HEK293 (cell line): Measurements from ENCODE around the gene CHN2.
A peak's percentile ranks its signal among the peaks of the same experiment; 100 is the strongest.

ENCODE experiments used
- CTCF ChIA-PET: fragments of 350-600 bp; formaldehyde crosslinking; extraction: SDS; loops from one replicate; lab custom pipeline; 2021; ENCODE audit warnings: antibody characterized with exemption; lab: Yijun Ruan, JAX
- POLR2A ChIA-PET: fragments of 300-600 bp; formaldehyde crosslinking; extraction: SDS; loops from one replicate; lab custom pipeline; 2020; ENCODE audit warnings: antibody characterized with exemption, inconsistent platforms; lab: Yijun Ruan, JAX
- H3K27ac ChIP-seq: fragments of 200-500 bp; sonication (Bioruptor generic); 2 replicates; pipeline ENCODE4 v1.5.1; 2014; ENCODE audit warnings: low read depth, low read length, control low read depth, inconsistent platforms; ENCODE audit errors: extremely low read depth
- H3K36me3 ChIP-seq, 2 experiments: fragments of 200-500 bp in 1 of 2; sonication (Bioruptor generic) in 1 of 2; 1 replicate in 1 of 2; 2 replicates in 1 of 2; pipeline ENCODE4 v1.5.1; 2014 to 2017; ENCODE audit warnings: inconsistent platforms in 2 of 2, low read length in 2 of 2; ENCODE audit not compliant: control insufficient read depth in 2 of 2, insufficient read depth in 1 of 2
- H3K4me1 ChIP-seq: fragments of 200-500 bp; sonication (Bioruptor generic); 2 replicates; pipeline ENCODE4 v1.5.1; 2014; ENCODE audit warnings: mild to moderate bottlenecking, low read length, inconsistent platforms; ENCODE audit not compliant: control insufficient read depth, insufficient read depth
- H3K4me3 ChIP-seq: 2 replicates; pipeline ENCODE4 v1.5.1; 2011; ENCODE audit warnings: low read depth, mild to moderate bottlenecking, control low read depth, low read length, moderate library complexity
- H3K9me3 ChIP-seq: fragments of 200-500 bp; sonication (Bioruptor generic); 2 replicates; pipeline ENCODE4 v1.5.1; 2014; ENCODE audit warnings: low read depth, low read length, inconsistent platforms; ENCODE audit not compliant: control insufficient read depth, insufficient read depth
- BCL6B ChIP-seq: fragments of 450-650 bp; formaldehyde crosslinking; IDR thresholded peaks from 2 replicates; pipeline ENCODE4 v1.5.1; 2017; ENCODE audit warnings: missing biosample characterization, missing genetic modification characterization
- CTCF ChIP-seq: fragments of 450-650 bp; formaldehyde crosslinking; IDR thresholded peaks from 2 replicates; pipeline ENCODE4 v1.5.1; 2016; ENCODE audit warnings: missing biosample characterization, missing genetic modification characterization
- KLF16 ChIP-seq: fragments of 450-650 bp; formaldehyde crosslinking; IDR thresholded peaks from 2 replicates; pipeline ENCODE4 v1.5.1; 2017; ENCODE audit warnings: missing biosample characterization, missing genetic modification characterization
- KLF7 ChIP-seq: fragments of 450-650 bp; formaldehyde crosslinking; IDR thresholded peaks from 2 replicates; pipeline ENCODE4 v1.5.1; 2016; ENCODE audit warnings: missing biosample characterization, missing genetic modification characterization, borderline replicate concordance
- PRDM1 ChIP-seq: fragments of 450-650 bp; formaldehyde crosslinking; IDR thresholded peaks from 2 replicates; pipeline ENCODE4; 2016; ENCODE audit warnings: missing biosample characterization, missing genetic modification characterization
- SCRT1 ChIP-seq: fragments of 450-650 bp; formaldehyde crosslinking; IDR thresholded peaks from 2 replicates; pipeline ENCODE4 v1.5.1; 2016; ENCODE audit warnings: missing biosample characterization, missing genetic modification characterization, borderline replicate concordance
- SP7 ChIP-seq: fragments of 450-650 bp; formaldehyde crosslinking; IDR thresholded peaks from 2 replicates; pipeline ENCODE4 v1.5.1; 2016; ENCODE audit warnings: missing biosample characterization, missing genetic modification characterization
- WT1 ChIP-seq: fragments of 450-650 bp; formaldehyde crosslinking; IDR thresholded peaks from 2 replicates; pipeline ENCODE4 v1.5.1; 2016; ENCODE audit warnings: missing biosample characterization, missing genetic modification characterization
- ZBTB17 ChIP-seq: fragments of 450-650 bp; formaldehyde crosslinking; IDR thresholded peaks from 2 replicates; pipeline ENCODE4 v1.5.1; 2016; ENCODE audit warnings: missing biosample characterization, missing genetic modification characterization
- ZBTB20 ChIP-seq: fragments of 450-650 bp; formaldehyde crosslinking; IDR thresholded peaks from 2 replicates; pipeline ENCODE4 v1.5.1; 2016; ENCODE audit warnings: missing biosample characterization, missing genetic modification characterization
- ZBTB44 ChIP-seq: fragments of 450-650 bp; IDR thresholded peaks from 2 replicates; pipeline ENCODE4 v1.5.1; 2018; ENCODE audit warnings: missing biosample characterization, mild to moderate bottlenecking, missing genetic modification characterization
- ZBTB6 ChIP-seq: fragments of 450-650 bp; formaldehyde crosslinking; IDR thresholded peaks from 2 replicates; pipeline ENCODE4 v1.5.1; 2017; ENCODE audit warnings: missing biosample characterization, missing genetic modification characterization
- ZNF16 ChIP-seq: fragments of 450-650 bp; formaldehyde crosslinking; IDR thresholded peaks from 2 replicates; pipeline ENCODE4 v1.5.1; 2016; ENCODE audit warnings: low read depth, missing biosample characterization, missing genetic modification characterization
- ZNF2 ChIP-seq: fragments of 450-650 bp; formaldehyde crosslinking; IDR thresholded peaks from 2 replicates; pipeline ENCODE4 v1.5.1; 2016; ENCODE audit warnings: missing biosample characterization, missing genetic modification characterization
- ZNF266 ChIP-seq: fragments of 450-650 bp; formaldehyde crosslinking; IDR thresholded peaks from 2 replicates; pipeline ENCODE4 v1.5.1; 2016; ENCODE audit warnings: missing biosample characterization, missing genetic modification characterization, low read depth
- ZNF335 ChIP-seq: fragments of 450-650 bp; formaldehyde crosslinking; conservative IDR thresholded peaks from 2 replicates; pipeline ENCODE4 v1.5.1; 2016; ENCODE audit warnings: missing biosample characterization, missing genetic modification characterization
- ZNF610 ChIP-seq: fragments of 450-650 bp; formaldehyde crosslinking; IDR thresholded peaks from 2 replicates; pipeline ENCODE4 v1.5.1; 2016; ENCODE audit warnings: missing biosample characterization, missing genetic modification characterization, borderline replicate concordance
- ZNF621 ChIP-seq: fragments of 450-650 bp; formaldehyde crosslinking; IDR thresholded peaks from 2 replicates; pipeline ENCODE4 v1.5.1; 2017; ENCODE audit warnings: missing biosample characterization, missing genetic modification characterization
- ZNF623 ChIP-seq: fragments of 450-650 bp; formaldehyde crosslinking; IDR thresholded peaks from 2 replicates; pipeline ENCODE4 v1.5.1; 2016; ENCODE audit warnings: missing biosample characterization, missing genetic modification characterization
- ZNF639 ChIP-seq: fragments of 450-650 bp; formaldehyde crosslinking; IDR thresholded peaks from 2 replicates; pipeline ENCODE4 v1.5.1; 2016; ENCODE audit warnings: missing biosample characterization, missing genetic modification characterization
- ZNF654 ChIP-seq: fragments of 450-650 bp; formaldehyde crosslinking; IDR thresholded peaks from 2 replicates; pipeline ENCODE4 v1.5.1; 2016; ENCODE audit warnings: low read depth, missing biosample characterization, missing genetic modification characterization
- ZNF660 ChIP-seq: fragments of 450-650 bp; IDR thresholded peaks from 2 replicates; pipeline ENCODE4 v1.5.1; 2018; ENCODE audit warnings: missing biosample characterization, mild to moderate bottlenecking, missing genetic modification characterization
- ZNF692 ChIP-seq: fragments of 450-650 bp; formaldehyde crosslinking; IDR thresholded peaks from 2 replicates; pipeline ENCODE4 v1.5.1; 2016; ENCODE audit warnings: missing biosample characterization, missing genetic modification characterization
- ZNF747 ChIP-seq: fragments of 450-650 bp; formaldehyde crosslinking; IDR thresholded peaks from 2 replicates; pipeline ENCODE4 v1.5.1; 2016; ENCODE audit warnings: missing biosample characterization, missing genetic modification characterization
- ZNF776 ChIP-seq: fragments of 450-650 bp; formaldehyde crosslinking; IDR thresholded peaks from 2 replicates; pipeline ENCODE4 v1.5.0; 2017; ENCODE audit warnings: missing biosample characterization, missing genetic modification characterization, borderline replicate concordance
- ZNF791 ChIP-seq: fragments of 450-650 bp; formaldehyde crosslinking; IDR thresholded peaks from 2 replicates; pipeline ENCODE4 v1.5.1; 2016; ENCODE audit warnings: missing biosample characterization, missing genetic modification characterization
- ZNF843 ChIP-seq: fragments of 450-650 bp; formaldehyde crosslinking; IDR thresholded peaks from 2 replicates; pipeline ENCODE4 v1.5.1; 2016; ENCODE audit warnings: missing biosample characterization, missing genetic modification characterization
- ZSCAN5A ChIP-seq: fragments of 450-650 bp; formaldehyde crosslinking; IDR thresholded peaks from 2 replicates; pipeline ENCODE4 v1.5.1; 2016; ENCODE audit warnings: missing biosample characterization, missing genetic modification characterization

Gene CHN2

GRCh38 chr7:29406366-29406765, 211.8 kb downstream of the CHN2 start (continued):
- TF ChIP-seq ZNF16 (tag by site-specific recombination) = no peak
- no peak for TF ChIP-seq ZSCAN5A (tag by site-specific recombination)
- TF ChIP-seq ZNF623 (tag by site-specific recombination) = no peak

- ChIA-PET CTCF (interaction anchor here (0.6 to 9.1 kb wide), 36 partner anchors 9 to 1109 kb away, joined by 3 to 99 read pairs (median 4); no protein-coding TSS in a partner anchor), POLR2A (no interaction called here)
- Histone ChIP-seq H3K4me3 (no peak overlapping the region), H3K27ac (no peak overlapping the region), H3K4me1 (no peaks in the 10 kb centered on the region), H3K9me3 (no peaks in the 10 kb centered on the region), H3K36me3 (no peaks in the 10 kb centered on the region)
- TF ChIP-seq ZNF660 (peak; percentile 85), ZNF747 (tag by site-specific recombination) (no peak), ZNF266 (tag by site-specific recombination) (no peak), ZNF2 (0 out of 2 replicates have a peak, but pooled peaks have one; percentile 33), ZNF335 (peak; percentile 85), SP7 (tag by site-specific recombination) (peak; percentile 30; the same call in 1 of the 2 replicates), SCRT1 (tag by site-specific recombination) (no peak), ZBTB20 (no peak), ZNF621 (tag by site-specific recombination) (no peak), KLF16 (no peak), ZNF639 (no peak), BCL6B (tag by site-specific recombination) (peak; percentile 81; the same call in 1 of the 2 replicates), ZBTB44 (tag by site-specific recombination) (no peak), ZNF791 (no peak), CTCF (peak; percentile 29; the same call in 1 of the 2 replicates), ZNF610 (tag by site-specific recombination) (no peak), ZNF843 (tag by site-specific recombination) (no peak), PRDM1 (tag by site-specific recombination) (0 out of 2 replicates have a peak, but pooled peaks have one; percentile 13), ZBTB6 (no peak), ZNF776 (tag by site-specific recombination) (no peak), ZNF692 (0 out of 2 replicates have a peak, but pooled peaks have one; percentile 13), KLF7 (tag by site-specific recombination) (no peak), WT1 (tag by site-specific recombination) (no peak), ZNF654 (tag by site-specific recombination) (peak; percentile 87), ZBTB17 (peak; percentile 67)
Observed at GRCh38 chr7:29408841-29409243, 214.3 kb downstream of the CHN2 start.
